GM18868 (cell line): ENCODE measurements around the gene PODXL2.

Experiments
- ATAC-seq: cut with Tn5 transposase; IDR thresholded peaks from one replicate; pipeline ENCODE4 v1.9.1; 2021; ENCODE audit warnings: mild to moderate bottlenecking, moderate library complexity; ENCODE audit not compliant: unreplicated experiment

The PODXL2 gene

DNA sequence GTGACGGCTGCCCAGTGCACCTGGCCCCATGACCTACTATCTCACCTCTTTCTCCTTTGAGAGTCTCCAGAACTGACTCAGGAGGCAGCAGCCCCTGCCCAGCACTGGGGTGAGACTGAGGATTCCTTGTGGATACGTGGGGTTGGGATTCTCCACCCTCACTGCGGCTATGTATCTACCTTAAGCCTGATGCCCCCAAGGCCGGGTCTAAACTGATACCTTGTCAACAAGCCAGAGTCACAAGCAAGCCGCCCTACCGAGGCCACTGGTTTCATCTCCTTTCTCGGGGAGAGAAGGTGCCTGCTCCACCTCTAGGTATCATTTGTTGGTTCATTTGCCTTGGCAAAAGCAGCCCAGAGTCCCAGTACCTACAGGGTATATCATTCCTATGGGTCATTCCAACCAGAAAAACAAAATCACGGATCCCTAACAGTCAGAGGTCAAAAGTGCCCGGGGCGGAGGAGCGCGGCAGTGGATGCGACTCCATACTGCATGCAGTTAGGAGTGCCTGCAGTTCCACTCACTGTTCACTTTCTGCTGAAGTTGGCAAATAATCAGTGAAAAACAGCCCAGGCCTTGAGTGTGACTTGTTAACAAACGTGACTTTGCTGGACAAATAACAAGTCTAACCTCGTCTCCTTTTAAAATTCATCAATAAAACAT is 91.3 kb downstream of the PODXL2 start:
- ATAC-seq, result no peak

DNA sequence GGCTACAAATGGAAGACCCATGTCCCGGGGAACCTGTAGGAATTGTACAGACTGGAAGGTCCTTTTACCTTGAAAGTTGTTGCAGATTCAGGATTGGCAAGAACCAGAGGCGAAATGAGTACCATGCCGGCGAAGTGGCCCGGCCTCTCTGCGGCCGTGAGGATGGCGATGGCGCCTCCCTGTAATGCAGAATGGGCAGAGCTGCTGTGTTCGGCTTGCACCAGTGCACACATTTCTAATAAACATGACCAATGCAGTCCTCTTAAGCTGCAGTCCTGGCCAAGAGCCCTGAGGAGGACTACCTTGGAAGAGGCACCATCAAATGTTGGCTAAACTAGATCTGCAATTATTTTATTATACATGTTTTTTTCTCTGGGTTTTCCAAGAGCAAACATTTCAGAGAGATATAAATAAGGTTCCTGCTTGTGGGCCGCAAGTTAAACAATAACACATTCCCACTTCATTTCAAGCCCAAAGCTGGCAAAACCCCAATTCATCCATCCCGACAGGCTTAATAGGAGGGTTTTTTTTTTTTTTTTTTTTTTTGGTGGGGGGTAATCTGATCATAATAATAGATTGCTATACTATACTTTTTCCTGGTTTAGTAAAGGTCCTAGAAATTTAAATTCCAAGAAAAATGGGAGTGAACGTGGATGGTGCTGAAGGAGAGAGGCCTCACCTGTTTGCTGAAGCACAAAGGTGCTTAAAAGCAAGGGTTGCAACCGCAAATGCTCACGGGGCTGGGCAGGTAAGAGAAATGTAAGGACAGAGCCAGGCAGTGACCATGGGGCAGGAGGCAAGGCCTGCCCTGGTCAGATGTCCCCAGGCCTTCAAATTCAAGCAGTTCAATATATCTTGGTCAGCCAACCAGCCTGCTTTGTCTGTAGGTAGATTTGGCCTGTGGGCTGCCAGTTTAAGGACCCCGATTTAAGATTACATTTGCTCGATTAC is 92.3 kb downstream of the PODXL2 start:
- no peak for ATAC-seq

DNA sequence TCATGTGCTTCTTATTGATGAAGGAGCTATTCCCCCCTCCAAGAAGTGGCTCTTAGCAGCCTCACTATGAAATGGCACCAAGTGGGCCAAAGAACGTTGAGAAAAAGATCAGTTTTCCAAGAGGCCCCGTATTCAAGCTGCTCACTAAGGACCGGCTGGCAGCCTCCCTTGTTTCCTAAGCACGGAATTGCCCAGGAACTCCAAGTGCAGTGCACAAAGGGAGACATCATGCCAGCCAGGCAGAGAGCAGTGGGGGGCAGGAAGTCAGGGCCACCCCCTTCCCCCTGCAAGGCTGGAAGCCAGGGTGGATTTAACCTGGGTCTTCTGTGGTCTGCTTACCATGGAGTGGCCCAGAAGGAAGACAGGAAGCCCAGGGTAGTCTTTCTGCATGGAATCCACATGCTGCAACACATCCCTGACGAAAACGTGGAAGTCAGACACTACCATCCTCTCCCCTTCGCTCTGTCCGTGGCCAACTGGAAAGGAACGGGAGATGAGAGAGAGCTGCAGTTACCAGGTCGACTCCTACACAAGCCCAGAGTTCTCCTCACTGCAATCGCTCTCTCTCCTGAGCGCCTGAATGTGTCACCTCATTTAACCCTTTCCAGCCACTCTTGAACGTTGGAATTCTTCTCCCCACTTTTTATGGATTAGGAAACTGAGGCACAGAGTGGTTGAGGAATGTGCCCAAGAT is 93.3 kb downstream of the PODXL2 start:
- no peak for ATAC-seq
